ENCODE measurements around the gene OR13C4.
A peak's percentile ranks its signal among the peaks of the same experiment; 100 is the strongest.
"Not testable (repeated sequence)": the region's sequence is repeated elsewhere in the genome, so short reads cannot be mapped to it uniquely, and the experiment has no call there.

Gene OR13C4

DNA sequence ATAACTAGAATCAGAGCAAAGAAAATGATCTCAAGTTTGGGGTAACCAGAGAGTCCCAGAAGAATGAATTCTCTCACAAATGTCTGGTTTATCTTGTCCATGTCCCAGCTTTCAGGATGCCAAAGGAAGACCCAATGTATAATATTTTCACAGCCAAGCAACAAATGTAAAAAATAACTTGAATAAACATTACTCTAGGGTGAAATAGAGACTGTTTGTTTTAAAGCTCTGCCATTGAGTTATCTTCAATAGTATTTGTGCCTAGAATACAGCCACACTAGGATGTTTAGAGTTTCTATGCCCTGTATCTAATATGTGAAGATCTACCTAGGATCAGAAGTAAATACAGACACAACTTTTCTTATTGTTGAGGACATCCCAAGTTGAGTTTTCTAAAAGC is at the start of gene OR13C4:
TSS of gene OR13C4 (minus strand) at position 101 of the 400 bp plus-strand sequence. CDS start at position 101, 0 bp downstream.
- DNase-seq, result no peak

DNA sequence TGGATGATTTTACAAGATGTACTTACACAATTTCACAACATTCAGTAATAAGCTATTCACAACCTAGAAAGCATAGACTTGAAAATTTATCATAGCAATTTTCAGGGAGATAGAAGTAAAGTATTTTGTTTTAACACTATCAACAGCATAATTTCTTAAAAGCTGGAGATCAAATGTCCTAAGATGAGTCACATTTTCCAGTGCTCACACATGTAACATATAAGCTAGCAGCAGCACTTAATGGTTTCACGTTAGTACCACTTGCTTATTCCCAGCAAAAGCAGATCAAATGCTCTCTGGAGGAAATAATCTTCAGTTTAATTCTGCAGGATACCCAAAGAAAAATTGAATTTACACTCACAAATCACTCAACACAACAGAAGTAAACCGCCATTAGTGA is 48.4 kb upstream of the OR13C4 start:
- no peak for DNase-seq

DNA sequence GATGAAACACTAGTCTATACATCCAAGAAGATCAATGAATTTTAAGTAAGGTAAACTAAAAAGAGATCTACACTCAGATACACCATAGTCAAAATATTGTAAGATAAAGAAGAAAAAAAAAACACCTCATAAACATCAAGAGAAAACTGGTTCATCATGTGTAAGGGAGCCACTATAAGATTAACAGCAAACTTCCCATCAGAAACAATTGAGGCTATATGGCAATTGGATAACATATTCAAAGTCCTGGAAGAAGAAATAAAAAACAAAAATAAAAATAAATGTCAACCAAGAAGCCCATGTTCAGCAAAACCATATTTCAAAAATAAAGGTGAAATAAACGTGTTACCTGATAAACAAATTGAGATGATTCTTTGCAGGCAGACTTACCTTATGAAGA is 45.6 kb upstream of the OR13C4 start:
- DNase-seq, result no peak

DNA sequence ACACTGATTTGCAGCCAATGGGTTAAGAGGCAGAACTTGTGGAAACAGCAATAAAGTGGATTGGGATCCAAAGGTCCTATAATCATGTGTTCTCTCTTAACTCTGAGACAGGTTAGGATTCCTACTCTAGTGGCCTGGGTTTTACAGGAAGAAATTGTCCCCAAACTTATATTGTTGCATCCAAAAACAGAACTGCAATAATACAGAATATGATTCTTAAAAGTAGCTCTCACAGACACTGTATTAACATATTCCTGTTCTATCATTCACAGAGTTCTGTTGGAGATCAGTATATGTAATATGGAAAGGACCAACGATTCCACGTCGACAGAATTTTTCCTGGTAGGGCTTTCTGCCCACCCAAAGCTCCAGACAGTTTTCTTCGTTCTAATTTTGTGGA is 41.9 kb upstream of the OR13C4 start, which contains the start of gene OR13C8:
TSS of gene OR13C8 (plus strand) at position 301 of the 400 bp plus-strand sequence. CDS start at position 301, 0 bp downstream.
- DNase-seq, result no peak

GRCh38 chr9:104564358-104564757 is 37.3 kb upstream of the OR13C4 start:
- no peak for DNase-seq

DNA sequence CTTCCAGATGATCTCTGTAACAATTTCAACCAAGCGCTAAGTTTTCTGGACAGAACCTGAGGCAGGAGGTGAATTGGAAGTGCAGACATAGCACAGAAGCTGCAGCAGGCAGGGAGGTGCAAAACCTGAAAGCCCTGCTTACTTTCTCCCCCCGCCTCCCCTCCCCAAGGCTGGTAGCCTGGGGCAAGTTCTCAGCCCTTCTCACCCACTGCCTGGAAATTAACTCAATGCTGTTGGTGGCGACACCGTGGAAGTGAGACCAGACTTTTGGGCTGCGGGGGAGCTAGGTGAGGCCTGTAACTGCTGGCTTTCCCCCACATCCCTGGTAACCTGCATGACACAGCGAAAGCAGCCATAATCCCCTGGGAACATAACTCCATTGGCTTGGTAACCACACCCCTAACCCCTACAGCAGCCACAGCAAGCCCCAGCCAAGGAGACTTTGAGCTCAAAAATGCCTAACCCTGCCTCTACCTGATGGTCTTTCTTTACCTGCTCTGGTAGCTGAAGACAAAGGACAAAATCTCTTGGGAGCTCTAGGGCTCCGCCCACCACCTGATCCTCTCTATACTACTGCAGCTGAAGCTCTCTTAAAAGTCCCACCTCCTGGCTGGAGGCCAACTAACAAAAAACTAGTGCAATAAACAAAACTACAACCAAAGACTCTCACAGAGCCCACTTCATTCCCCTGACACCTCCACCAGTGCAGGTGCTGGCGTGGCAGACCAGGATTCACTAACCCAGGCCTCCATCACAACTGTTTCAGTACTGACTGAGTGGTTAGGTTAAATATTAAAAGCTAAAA is 30.0 kb upstream of the OR13C4 start:
- no peak for DNase-seq

GRCh38 chr9:104555521-104555920 is 28.5 kb upstream of the OR13C4 start:
- no peak for DNase-seq

GRCh38 chr9:104553261-104553660 is 26.3 kb upstream of the OR13C4 start:
- no peak for DNase-seq

GRCh38 chr9:104544644-104545043 is 17.6 kb upstream of the OR13C4 start:
- DNase-seq, result no peak

DNA sequence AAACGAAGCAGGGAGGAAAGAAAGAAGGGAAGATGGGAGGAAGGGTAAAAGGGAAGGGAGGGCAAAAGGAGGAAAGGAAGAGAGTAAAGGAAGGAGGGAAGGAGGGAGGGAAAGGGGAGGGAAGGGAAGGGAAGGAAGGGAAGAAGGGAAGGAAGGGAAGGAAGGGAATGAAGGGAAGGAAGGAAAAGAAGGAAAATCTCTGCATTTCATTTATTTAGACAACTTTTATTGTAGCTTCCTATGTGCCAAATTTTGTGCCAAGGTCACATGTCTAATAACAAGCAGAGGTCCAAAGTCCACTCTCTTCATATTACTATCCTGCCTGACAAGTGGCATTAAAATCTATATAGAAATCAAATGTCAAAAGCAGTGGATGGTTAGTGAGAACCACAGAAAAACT is 12.3 kb upstream of the OR13C4 start:
- no peak for DNase-seq

DNA sequence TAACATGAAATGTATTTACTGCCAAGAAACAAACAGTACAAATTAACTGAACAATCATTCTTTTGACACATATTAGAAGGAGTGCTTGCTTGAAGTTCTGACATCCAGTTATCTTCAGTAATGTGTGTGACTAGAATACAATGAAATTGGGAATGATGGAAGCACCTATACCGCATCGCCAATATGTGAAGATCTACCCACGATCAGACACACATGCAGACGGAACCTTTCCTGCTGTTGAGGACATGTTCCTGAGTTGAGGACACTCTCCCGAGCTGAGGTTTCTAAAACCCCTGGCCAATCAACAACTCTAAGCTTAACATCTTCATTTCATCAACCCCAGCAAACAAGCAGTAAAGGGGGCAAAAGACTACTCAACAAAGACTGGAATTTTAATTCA is 9.7 kb upstream of the OR13C4 start, which contains the start of gene OR13C3:
TSS of gene OR13C3 (minus strand) at position 101 of the 400 bp plus-strand sequence. CDS start 133 bp downstream, outside the sequence.
- no peak for DNase-seq

DNA sequence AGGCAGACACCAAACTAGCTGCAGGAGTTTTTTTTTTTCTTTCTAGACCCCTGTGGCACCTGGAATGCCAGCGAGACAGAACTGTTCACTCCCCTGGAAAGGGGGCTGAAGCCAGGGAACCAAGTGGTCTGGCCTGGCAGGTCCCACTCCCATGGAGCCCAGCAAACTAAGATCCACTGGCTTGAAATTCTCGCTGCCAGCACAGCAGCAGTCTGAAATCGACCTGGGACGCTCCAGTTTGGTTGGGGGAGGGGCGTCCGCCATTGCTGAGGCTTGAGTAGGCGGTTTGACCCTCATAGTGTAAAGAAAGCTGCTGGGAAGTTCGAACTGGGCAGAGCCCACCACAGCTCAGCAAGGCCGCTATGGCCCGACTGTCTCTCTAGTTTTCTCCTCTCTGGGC is 6.8 kb downstream of the OR13C4 start:
- DNase-seq, result not testable (repeated sequence)

DNA sequence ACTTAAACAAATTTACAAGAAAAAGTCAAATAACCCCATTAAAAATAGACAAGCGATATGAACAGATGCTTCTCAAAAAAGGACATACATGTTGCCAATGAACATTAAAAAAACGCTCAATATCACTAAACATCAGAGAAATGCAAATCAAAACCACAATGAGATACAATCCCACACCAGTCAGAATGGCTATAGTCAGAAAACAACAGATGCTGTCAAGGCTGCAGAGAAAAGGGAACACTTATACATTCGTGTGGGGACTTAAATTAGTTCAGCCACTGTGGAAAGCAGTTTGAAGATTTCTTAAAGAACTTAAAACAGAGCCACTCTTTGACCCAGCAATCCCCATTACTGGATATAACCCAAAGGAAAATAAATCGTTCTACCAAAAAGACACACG is 12.1 kb downstream of the OR13C4 start:
- DNase-seq, result no peak

- no peak for DNase-seq
Measured at GRCh38 chr9:104506565-104506964, 20.4 kb downstream of the OR13C4 start.

GRCh38 chr9:104503963-104504362 is 23.0 kb downstream of the OR13C4 start, which contains the start of gene OR13F1:
Gene OR13F1, plus strand, starts transcription at chr9:104504263. Its CDS starts 0 bp downstream, at chr9:104504263.
- DNase-seq, result no peak

DNA sequence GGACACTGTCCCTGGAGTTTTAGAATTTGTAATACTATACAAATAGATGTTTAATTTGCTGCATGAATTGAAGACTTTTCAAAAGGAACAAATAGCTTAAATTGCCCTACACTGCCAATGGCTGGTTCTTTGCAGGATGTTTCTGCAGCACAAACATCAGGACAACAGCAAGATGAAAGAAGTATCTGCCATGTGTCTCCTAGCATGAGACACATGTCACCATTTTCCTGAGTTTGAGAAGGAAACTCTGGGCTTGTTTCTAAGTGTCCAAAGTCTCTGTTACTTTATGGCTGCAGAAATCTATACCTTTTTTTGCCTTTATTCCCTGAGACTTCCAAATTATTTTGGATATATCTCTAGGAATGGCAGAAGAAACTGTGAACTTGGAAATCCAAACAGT is 23.6 kb downstream of the OR13C4 start:
- no peak for DNase-seq

- DNase-seq, result peak; percentile 39 to 78
Measured at GRCh38 chr9:104494808-104495207, 32.2 kb downstream of the OR13C4 start.

GRCh38 chr9:104485014-104485413 is 42.0 kb downstream of the OR13C4 start:
- no peak for DNase-seq

GRCh38 chr9:104482921-104483570 is 44.0 kb downstream of the OR13C4 start:
- DNase-seq, result no peak
